ENCODE data around the gene CECR2. TPM values are rescaled to one million over a fixed set of nuclear protein-coding genes. Genes with fewer than 3 reads are reported as not detected.

CECR2 gene
- polyA plus RNA-seq, 1 of the 3 experiments (the other 2 are of a cell fraction), result not detected

DNA sequence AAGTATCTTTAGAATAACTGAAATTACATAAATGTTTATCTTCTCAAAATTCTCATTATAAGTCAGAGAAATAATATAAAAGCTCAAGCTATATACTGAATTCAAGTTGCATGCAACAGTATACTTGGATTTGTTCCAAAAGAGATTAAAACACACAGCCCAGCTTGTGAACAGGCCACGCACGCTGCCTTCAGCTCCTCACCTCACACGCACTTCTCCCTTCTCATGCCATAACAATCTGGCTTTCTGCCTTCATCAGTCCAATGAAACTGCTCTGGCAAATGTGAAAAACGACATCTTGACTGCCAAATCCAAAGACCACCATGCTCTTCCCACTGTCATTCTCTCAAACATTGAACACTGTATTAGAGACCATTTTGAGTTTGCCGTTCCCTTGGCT lies 237.2 kb downstream of the CECR2 start:
- ChIA-PET CTCF (interaction anchor here (0.6 to 2.2 kb wide), 3 partner anchors 48 to 470 kb away, joined by 3 to 12 read pairs (median 3); no protein-coding TSS in a partner anchor), POLR2A (interaction anchor here (0.5 kb wide), 1 partner anchor 10 kb away, joined by 3 read pairs; no protein-coding TSS in a partner anchor)
- Histone ChIP-seq H3K27ac (ENCODE audit: low read depth in 2 of 2, low read length in 1 of 2) (no peak overlapping the region; a peak in 1 of 4 replicates), H3K4me3 (ENCODE audit: low read depth in 2 of 2, low read length in 1 of 2) (no peak overlapping the region), H3F3A (replicated peaks; ENCODE audit: insufficient read depth) (no peaks in the 10 kb centered on the region), H2AFZ (ENCODE audit: low read depth) (no peak overlapping the region), H3K4me2 (no peak overlapping the region), H4K20me1 (ENCODE audit: insufficient read depth) (peaks cover 4% of the 10 kb centered on the region; the same call in 1 of the 2 replicates), H3K27me3 (ENCODE audit: insufficient read depth) (no peaks in the 10 kb centered on the region), H3K79me2 (ENCODE audit: insufficient read depth) (peaks cover 77% of the 10 kb centered on the region), H3K9ac (no peak overlapping the region), H3K9me2 (no peaks in the 10 kb centered on the region), H3K36me3 (replicated peaks in 1 of 2; ENCODE audit: control insufficient read depth in 1 of 2, insufficient read depth in 2 of 2, low read length in 1 of 2) (peaks cover 37 to 43% of the 10 kb centered on the region in 2 experiments), H3K9me3 (no peaks in the 10 kb centered on the region), H3K4me1 (ENCODE audit: control insufficient read depth in 1 of 2, insufficient read depth in 2 of 2, low read depth in 1 of 2, low read length in 1 of 2) (peaks cover 0 to 5% of the 10 kb centered on the region in 2 experiments; a peak in 1 of 4 replicates)
- TF ChIP-seq SIN3A (IDR thresholded peaks at IDR 0.05; ENCODE audit: borderline replicate concordance, low read depth, low read length), result no peak
- TF ChIP-seq NFIC (IDR thresholded peaks at IDR 0.05; ENCODE audit: borderline replicate concordance), result no peak
- TF ChIP-seq, protein P1, sequence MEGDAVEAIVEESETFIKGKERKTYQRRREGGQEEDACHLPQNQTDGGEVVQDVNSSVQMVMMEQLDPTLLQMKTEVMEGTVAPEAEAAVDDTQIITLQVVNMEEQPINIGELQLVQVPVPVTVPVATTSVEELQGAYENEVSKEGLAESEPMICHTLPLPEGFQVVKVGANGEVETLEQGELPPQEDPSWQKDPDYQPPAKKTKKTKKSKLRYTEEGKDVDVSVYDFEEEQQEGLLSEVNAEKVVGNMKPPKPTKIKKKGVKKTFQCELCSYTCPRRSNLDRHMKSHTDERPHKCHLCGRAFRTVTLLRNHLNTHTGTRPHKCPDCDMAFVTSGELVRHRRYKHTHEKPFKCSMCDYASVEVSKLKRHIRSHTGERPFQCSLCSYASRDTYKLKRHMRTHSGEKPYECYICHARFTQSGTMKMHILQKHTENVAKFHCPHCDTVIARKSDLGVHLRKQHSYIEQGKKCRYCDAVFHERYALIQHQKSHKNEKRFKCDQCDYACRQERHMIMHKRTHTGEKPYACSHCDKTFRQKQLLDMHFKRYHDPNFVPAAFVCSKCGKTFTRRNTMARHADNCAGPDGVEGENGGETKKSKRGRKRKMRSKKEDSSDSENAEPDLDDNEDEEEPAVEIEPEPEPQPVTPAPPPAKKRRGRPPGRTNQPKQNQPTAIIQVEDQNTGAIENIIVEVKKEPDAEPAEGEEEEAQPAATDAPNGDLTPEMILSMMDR (IDR thresholded peaks at IDR 0.05), result no peak
- TF ChIP-seq EP300 (IDR thresholded peaks at IDR 0.05; ENCODE audit: borderline replicate concordance in 1 of 2, low read depth in 1 of 2, low read length in 1 of 2), result no peak
- no peak for TF ChIP-seq RCOR1 (IDR thresholded peaks at IDR 0.05; ENCODE audit: low read length)
- TF ChIP-seq, protein P2, sequence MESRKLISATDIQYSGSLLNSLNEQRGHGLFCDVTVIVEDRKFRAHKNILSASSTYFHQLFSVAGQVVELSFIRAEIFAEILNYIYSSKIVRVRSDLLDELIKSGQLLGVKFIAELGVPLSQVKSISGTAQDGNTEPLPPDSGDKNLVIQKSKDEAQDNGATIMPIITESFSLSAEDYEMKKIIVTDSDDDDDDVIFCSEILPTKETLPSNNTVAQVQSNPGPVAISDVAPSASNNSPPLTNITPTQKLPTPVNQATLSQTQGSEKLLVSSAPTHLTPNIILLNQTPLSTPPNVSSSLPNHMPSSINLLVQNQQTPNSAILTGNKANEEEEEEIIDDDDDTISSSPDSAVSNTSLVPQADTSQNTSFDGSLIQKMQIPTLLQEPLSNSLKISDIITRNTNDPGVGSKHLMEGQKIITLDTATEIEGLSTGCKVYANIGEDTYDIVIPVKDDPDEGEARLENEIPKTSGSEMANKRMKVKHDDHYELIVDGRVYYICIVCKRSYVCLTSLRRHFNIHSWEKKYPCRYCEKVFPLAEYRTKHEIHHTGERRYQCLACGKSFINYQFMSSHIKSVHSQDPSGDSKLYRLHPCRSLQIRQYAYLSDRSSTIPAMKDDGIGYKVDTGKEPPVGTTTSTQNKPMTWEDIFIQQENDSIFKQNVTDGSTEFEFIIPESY (IDR thresholded peaks at IDR 0.05; ENCODE audit: borderline replicate concordance, low read depth), result no peak
- peak; percentile 55; the same call in 1 of the 2 replicates for TF ChIP-seq MXI1 (IDR thresholded peaks at IDR 0.05; ENCODE audit: low read depth, low read length)
- TF ChIP-seq, protein P3, sequence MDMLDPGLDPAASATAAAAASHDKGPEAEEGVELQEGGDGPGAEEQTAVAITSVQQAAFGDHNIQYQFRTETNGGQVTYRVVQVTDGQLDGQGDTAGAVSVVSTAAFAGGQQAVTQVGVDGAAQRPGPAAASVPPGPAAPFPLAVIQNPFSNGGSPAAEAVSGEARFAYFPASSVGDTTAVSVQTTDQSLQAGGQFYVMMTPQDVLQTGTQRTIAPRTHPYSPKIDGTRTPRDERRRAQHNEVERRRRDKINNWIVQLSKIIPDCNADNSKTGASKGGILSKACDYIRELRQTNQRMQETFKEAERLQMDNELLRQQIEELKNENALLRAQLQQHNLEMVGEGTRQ (IDR thresholded peaks at IDR 0.05; ENCODE audit: borderline replicate concordance, low read depth, low read length), result no peak
- peak; percentile 42 for DNase-seq
- WGBS (ENCODE audit: low lambda C conversion rate), result 80% methylated on average over 5 of the region's 5 CpGs

Small RNAs within 50 kb of the gene (small RNA-seq; reads per million reads assigned to genes)
- 0 reads per million in 7 experiments for gene CECR9
- gene RN7SL843P, result 0 reads per million in 7 experiments

Other genes with a start within 250 kb of the CECR2 start
- gene TMEM121B, start 248.1 kb upstream of the CECR2 start, polyA plus RNA-seq (2012; rRNA removed), result 0.08 and 0.13 TPM in 2 replicates
- gene HDHD5, start 210.2 kb upstream of the CECR2 start, polyA plus RNA-seq (2012; rRNA removed), result 43.3 and 45.4 TPM in 2 replicates
- gene ADA2, start 150.0 kb upstream of the CECR2 start, polyA plus RNA-seq (2012; rRNA removed), result 0.86 and 1.3 TPM in 2 replicates
- gene SLC25A18, start 194.0 kb downstream of the CECR2 start, polyA plus RNA-seq (2012; rRNA removed), result 0.02 TPM in 1 of 2 replicates, not detected in the other